Stomach (tissue), 4 donors: ENCODE data around the gene SDHB.

ENCODE experiments used
- POLR2A ChIP-seq, 4 donors: fragments of 450-650 bp; IDR thresholded peaks; one replicate each; pipeline ENCODE4 v1.6.1; 2016; ENCODE audit warnings: antibody characterized with exemption in 4 of 4, control low read depth in 2 of 4, mild to moderate bottlenecking in 1 of 4, moderate library complexity in 1 of 4
- TF ChIP-seq, protein P1 (sequence below), 7 experiments: fragments of 450-650 bp in 4 of 7; fragments of 200-600 bp in 3 of 7; sonication (generic) in 3 of 7; IDR thresholded peaks; one replicate each; pipeline ENCODE4 v1.5.1; 2016 to 2019; ENCODE audit warnings: antibody characterized with exemption in 7 of 7, control low read depth in 2 of 7, mild to moderate bottlenecking in 1 of 7

DNA sequence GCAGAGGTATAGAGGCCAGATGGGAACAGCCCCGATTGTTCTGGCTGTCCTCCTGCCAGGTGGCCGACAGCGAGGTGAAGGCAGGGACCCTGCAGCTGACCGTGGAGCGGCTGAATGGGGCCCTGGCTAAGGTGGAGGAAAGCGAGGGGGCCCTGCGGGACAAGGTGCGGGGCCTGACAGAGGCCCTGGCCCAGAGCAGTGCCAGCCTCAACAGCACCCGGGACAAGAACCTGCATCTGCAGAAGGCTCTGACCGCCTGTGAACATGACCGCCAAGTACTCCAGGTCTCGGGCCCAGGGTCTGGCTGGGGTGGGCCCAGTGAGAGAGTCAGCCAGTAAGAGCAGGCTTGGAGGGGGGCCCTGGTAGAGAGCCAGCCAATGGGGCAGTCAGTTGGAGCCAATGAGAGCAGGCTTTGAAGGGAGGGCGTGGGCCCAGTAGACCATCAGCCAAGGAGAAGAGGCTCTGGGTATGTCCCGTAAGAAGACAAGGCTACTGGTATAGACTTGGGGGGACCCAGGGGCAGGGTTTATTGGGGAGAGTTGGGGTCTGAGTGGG is 84.7 kb downstream of the SDHB start:
- TF ChIP-seq, protein P1, sequence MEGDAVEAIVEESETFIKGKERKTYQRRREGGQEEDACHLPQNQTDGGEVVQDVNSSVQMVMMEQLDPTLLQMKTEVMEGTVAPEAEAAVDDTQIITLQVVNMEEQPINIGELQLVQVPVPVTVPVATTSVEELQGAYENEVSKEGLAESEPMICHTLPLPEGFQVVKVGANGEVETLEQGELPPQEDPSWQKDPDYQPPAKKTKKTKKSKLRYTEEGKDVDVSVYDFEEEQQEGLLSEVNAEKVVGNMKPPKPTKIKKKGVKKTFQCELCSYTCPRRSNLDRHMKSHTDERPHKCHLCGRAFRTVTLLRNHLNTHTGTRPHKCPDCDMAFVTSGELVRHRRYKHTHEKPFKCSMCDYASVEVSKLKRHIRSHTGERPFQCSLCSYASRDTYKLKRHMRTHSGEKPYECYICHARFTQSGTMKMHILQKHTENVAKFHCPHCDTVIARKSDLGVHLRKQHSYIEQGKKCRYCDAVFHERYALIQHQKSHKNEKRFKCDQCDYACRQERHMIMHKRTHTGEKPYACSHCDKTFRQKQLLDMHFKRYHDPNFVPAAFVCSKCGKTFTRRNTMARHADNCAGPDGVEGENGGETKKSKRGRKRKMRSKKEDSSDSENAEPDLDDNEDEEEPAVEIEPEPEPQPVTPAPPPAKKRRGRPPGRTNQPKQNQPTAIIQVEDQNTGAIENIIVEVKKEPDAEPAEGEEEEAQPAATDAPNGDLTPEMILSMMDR (IDR thresholded peaks at IDR 0.05) = no peak
- no peak for TF ChIP-seq POLR2A (IDR thresholded peaks at IDR 0.05)
